CD4-positive, alpha-beta T cell treated with Interleukin-21 for 1 hour (primary cell): ENCODE measurements around the gene ALDH4A1.
"Not testable (repeated sequence)": the region's sequence is repeated elsewhere in the genome, so short reads cannot be mapped to it uniquely, and the experiment has no call there.

Experiments
- DNase-seq: peaks from one replicate; pipeline ENCODE4 v3.0.0-alpha.2; 2020

ALDH4A1 gene

GRCh38 chr1:18847723-18848122, 54.6 kb downstream of the ALDH4A1 start:
- not testable (repeated sequence) for DNase-seq

- DNase-seq, result no peak
These were observed 62.2 kb downstream of the ALDH4A1 start for GRCh38 chr1:18840145-18840544.

GRCh38 chr1:18836654-18837053, 65.7 kb downstream of the ALDH4A1 start:
- DNase-seq, result no peak

DNA sequence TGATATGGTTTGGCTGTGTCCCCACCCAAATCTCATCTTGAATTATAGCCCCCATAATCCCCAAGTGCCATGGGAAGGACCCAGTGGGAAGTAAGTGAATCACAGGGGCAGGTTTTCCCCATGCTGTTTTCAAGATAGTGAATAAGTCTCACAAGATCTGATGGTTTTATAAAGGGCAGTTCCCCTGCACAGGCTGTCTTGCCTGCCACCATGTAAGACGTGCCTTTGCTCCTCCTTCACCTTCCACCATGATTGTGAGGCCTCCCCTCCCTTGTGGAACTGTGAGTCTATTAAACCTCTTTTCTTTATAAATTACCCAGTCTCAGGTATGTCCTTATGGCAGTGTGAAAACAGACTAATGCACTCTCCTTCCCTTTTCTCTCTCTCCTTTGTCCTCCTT, 70.0 kb downstream of the ALDH4A1 start:
- DNase-seq, result not testable (repeated sequence)

GRCh38 chr1:18831656-18832055, 70.7 kb downstream of the ALDH4A1 start:
- no peak for DNase-seq

GRCh38 chr1:18830596-18830995, 71.8 kb downstream of the ALDH4A1 start:
- no peak for DNase-seq

GRCh38 chr1:18829671-18830070, 72.7 kb downstream of the ALDH4A1 start:
- no peak for DNase-seq

- peak; percentile 12 for DNase-seq
These were observed 74.1 kb downstream of the ALDH4A1 start for GRCh38 chr1:18828224-18828623.

DNA sequence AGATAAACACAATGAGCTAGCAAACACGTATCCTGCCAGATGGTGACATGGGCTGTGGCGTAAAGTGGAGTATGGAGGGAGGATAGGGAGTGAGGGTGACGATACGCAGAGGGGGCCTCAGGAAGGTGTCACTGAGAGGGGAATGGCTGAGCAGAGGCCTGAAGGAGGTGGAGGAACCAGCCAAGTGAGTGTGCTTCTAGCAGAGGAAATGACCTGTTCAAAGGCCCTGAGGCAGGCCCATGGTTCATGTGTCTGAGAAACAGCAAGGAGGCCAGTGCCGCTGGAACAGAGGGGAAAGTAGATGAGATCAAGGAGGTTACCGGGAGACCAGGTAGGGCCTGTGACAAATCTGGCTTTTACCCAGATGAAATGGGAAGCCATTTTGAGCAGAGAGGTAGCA, 78.9 kb downstream of the ALDH4A1 start:
- DNase-seq, result no peak
